NCI-H1417 (cell line): ENCODE measurements around the gene RAB3B.
"Not testable (repeated sequence)": the region's sequence is repeated elsewhere in the genome, so short reads cannot be mapped to it uniquely, and the experiment has no call there.

Source experiments
- DNase-seq, 3 experiments: peaks; one replicate each; lab custom pipeline; 2025; lab: John Stamatoyannopoulos, UW

The RAB3B gene

DNA sequence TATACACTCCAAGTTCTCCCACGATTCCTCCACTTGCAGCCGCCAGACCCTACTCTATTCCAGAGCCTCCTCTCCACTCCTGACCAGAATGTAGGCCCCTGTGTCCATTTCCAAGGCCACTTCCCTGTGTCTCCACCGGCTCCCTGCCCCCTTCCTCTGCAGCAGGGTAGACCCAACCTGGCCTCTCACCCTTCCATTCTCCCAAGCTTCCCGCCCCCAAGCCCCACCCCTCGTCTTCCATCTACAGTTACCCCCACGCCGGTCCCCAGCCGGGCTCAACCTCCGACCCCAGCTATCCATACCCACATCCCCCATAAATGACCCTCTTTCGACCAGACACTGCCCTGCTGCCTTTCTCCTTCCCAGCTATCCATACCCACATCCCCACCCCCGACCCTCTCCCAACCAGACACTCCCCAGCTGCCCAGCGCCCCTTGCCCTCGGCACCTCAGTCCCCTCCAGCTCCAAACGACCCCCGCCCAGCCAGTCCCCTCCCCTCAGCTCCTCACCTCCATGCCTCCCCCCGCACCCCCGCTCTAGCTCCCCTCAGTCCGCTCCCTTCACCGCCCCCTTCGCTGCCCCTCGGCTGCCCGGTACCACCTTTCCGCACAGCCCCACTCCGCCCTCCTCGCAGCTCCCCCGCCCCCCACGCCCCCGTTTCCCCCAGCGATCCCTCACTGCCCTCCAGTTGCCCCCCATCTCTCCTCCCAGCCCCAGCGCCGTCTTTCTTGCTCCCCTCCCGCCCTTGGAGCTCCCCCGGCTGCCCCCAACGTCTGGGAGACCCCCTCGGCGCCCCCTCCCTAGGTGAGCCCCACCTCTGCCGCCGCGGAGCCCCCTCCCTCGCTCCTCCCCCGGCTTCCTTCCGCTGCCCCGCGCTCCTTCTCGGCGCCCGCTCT is 670 bp downstream of the RAB3B start:
- peak in 2 of 3 experiments; percentile 30 to 52 for DNase-seq

DNA sequence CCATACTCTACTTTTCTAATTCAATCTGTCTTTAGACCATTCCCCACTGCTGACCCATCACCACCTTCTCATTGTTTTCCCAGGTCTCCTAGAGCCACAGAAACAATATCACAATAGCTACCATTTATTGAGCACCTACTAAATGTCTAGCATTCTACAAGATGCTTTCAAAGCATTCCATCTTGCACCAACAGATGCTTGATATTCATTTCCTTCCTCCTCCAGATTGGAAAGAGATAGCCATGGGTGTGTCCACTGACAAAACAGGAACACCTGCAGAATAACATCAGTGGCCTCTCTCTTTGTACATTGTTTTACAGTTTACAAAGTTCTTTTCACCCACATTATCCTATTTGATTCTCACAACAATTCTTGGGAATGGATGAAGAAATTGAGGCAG is 2.2 kb downstream of the RAB3B start:
- no peak for DNase-seq

GRCh38 chr1:51986718-51987117 is 3.8 kb downstream of the RAB3B start:
- DNase-seq: peak in 2 of 3 experiments; percentile 27 to 70

GRCh38 chr1:51982161-51982560 is 8.3 kb downstream of the RAB3B start:
- no peak for DNase-seq

DNA sequence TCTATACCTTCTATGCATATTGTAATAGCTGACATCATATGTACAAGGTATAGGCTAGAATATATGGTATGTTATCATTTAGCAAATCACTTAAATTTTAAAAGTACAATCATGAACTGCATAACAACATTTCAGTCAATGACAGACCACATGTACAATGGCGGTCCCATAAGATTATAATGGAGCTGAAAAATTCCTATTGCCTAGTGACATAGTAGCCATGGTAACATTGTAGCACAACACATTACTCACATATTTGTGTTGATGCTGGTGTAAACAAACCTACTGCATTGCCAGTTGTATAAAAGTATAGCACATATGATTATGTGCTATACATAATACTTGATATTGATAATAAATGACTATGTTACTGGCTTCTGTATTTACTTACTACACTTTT is 8.9 kb downstream of the RAB3B start:
- no peak for DNase-seq

DNA sequence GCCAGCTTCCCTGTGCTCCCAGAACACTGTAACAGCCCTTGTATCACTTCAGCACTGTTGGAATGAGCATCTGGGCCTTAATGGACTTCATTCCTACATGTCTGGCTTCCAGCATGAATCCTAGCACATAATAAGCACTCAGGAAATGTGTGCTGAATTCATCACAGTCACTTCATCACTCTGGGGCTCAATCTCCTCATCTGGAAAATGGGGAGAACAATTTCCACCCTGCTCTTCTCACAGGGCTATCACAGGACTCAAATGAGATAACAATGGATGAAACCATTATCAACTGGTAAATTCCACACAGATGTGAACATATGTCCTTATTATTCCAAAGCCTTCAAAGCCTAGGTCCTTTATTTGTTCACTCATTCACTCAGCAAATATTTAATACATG is 12.4 kb downstream of the RAB3B start:
- DNase-seq: no peak

GRCh38 chr1:51976846-51977602 is 13.5 kb downstream of the RAB3B start:
- DNase-seq: no peak

DNA sequence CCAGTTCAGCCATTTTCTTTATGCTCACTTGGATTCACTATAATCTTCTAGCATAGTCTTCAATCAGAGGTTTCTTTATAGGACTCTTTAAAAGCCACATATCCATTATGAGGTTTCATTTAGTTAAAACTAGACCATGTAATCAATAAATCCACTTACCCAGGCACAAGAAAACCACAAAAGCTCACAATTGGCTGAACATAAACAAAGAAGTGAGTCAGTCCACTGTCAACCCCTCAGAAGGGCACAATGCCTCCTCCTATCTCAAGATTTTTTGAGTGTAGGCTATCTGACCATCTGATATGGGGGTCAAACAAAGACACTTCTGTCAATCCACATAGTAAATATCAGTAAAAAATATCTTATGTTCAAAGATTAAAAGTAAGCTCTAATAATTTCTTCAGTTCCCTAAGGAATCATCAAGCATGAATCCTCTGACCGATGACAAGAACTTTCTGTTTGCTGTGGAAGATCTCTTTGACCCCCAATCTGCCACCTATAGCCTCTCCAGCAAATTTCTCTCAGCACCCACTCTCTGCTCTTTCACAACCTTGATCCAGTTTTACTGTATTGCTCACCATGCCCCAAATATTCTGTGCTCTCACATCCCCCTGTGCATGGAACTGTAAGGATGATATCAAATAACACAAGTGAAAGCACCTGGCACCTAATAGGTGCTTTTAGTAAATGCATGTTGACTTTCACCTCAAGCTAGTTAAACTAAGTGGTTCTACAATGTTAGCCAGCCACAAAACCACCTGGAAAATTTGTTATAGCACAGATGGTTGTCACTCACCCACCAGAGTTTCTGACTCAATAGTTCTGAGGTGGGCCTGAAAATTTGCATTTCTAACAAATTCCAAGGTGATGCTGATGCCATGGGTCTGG is 16.7 kb downstream of the RAB3B start:
- peak; percentile 38 to 88 (median 82) for DNase-seq

GRCh38 chr1:51969038-51969705 is 21.3 kb downstream of the RAB3B start:
- DNase-seq: no peak

DNA sequence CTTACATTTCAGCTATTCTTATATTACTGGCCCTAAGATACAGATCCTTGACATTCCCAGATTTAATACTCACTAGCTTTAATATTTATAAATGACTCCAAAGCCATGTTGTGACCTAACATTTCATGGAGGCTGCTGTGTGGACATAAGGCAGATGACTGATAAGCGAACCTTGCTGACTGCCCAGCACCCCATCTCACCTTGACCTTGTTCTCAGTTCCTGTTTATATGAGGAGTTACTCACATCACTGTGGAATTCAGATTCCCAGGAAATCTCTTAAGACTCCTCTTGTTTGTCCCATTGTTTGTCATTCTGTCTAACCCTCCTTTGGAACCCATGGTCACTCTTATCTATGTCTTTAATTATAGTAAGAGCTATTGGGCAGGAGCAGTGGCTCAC is 21.9 kb downstream of the RAB3B start:
- no peak for DNase-seq

GRCh38 chr1:51967213-51967791 is 23.2 kb downstream of the RAB3B start:
- not testable (repeated sequence) for DNase-seq

DNA sequence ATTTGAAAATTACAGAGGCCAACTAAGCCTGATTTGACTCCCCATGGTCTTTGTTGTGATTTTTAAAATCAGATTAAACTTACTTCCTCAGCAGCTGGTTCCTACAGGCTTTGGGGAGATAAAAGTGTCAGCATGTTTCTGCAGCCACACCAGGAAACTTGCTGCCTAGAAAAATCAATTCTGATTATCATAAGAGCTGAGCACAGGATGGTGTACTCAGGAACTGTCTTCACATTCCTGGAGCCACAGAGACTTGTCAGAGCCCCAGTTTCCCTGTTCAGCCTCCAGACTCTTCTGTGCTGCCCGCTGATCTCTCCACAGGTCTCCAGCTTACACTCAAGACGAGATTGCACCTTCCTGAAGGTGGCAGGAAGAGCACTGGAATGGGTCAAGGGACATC is 23.9 kb downstream of the RAB3B start:
- DNase-seq: peak in 2 of 3 experiments; percentile 41 to 46

- DNase-seq: no peak
These were observed 26.2 kb downstream of the RAB3B start for GRCh38 chr1:51964309-51964696.

DNA sequence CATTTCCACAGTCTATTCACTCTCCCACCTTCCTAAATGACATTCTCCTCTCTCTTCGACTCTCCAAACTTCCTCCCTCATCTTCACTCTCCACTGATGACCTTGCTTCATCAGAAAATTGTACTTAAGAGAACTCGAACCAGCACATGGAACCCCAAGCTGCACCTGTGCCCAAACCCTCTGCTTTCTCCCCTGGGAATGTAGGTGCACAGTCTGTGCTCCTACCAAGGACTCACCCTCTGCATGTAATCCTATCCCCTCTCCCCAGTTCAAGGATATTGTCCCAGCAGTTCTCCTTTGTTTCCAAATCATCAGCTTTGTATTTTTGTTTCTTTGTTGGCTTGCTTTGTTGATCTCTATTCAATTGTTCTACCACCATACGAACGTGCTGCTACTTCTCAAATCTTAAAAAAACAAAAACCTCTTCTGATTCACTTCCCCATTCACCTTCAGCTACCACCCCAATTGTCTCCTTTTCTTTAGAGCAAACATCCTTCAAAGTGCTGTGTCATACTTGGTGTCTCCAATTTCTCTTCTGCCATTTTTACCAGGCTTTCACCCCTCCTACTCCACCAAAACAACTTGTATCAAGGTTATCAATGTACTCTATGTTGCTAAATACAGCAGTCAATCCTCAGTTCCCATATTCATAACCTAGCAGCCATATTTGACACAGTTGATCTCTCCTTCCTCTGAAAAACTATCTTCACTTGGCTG is 26.8 kb downstream of the RAB3B start:
- peak in 2 of 3 experiments; percentile 33 to 66 for DNase-seq

GRCh38 chr1:51962486-51963356 is 27.8 kb downstream of the RAB3B start:
- DNase-seq: no peak

DNA sequence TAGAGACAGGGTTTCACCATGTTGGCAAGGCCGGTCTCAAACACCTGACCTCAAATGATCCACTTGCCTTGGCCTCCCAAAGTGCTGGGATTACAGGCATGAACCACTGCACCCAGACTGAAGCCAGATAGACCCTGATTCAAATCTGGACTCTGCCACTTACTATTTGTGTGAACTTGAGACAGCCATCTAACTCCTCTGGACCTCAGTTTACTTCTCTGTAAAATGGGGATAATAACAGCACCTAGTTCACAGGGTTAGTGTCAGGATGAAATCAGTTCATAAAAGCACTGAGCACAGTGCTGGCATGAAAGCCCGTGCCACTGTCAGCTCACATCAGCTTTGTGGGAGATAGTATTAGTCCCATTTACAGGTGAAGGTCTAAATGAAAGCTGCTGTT is 28.5 kb downstream of the RAB3B start:
- no peak for DNase-seq

GRCh38 chr1:51961231-51961630 is 29.3 kb downstream of the RAB3B start:
- DNase-seq: no peak

DNA sequence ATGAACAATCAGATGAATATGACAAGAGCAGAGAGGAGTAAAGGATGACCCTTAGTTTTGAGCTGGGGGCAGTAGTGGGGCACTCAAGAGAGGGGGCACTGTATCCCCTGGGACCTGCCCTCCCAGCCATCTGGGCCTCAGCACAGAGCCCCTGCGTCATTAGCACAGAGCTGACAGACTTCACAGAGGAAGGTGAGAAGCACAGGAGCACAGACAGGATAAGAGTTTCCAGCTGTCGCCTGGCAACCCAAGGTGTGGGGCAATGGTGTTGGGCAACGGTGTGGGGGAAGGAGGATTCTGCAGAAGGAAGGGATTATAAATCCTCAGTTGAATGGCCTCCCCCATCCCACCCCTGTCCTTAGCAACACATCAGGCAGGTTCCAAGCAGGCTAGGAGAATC is 30.2 kb downstream of the RAB3B start:
- peak; percentile 18 to 68 (median 41) for DNase-seq

GRCh38 chr1:51958824-51959223 is 31.7 kb downstream of the RAB3B start:
- no peak for DNase-seq
